ENCODE measurements around the gene DHX40. TPM values are rescaled to one million over a fixed set of nuclear protein-coding genes. Genes with fewer than 3 reads are reported as not detected.

Gene DHX40
- total and polyA plus RNA-seq, 2 of the 8 experiments (the other 6 are each of a cell fraction or from before 2014, with no cell fraction given): 13.5 to 28.3 TPM

- no peak for TF ChIP-seq ATF3 (IDR thresholded peaks at IDR 0.05; ENCODE audit: insufficient read depth, low read depth, low read length)
- TF ChIP-seq SIRT6 (IDR thresholded peaks at IDR 0.05; ENCODE audit: low read length): no peak
- no peak for TF ChIP-seq USF2 (IDR thresholded peaks at IDR 0.05; ENCODE audit: low read length)
- TF ChIP-seq NANOG (IDR thresholded peaks at IDR 0.05; ENCODE audit: insufficient read depth, low read depth, low read length, poor library complexity, severe bottlenecking): no peak
These were observed 63.8 kb downstream of the DHX40 start (continued) for GRCh38 chr17:59629174-59629573.
